HepG2 (cell line): ENCODE results near the gene C11orf68. TPM values are rescaled to one million over a fixed set of nuclear protein-coding genes. Genes with fewer than 3 reads are reported as not detected.

Experiments used
- BATF2 ChIP-seq: sonication (generic); formaldehyde crosslinking; IDR thresholded peaks from 2 replicates; pipeline ENCODE4 v1.8.0; 2022; ENCODE audit warnings: mild to moderate bottlenecking, missing genetic modification reagents, moderate library complexity
- CSRNP2 ChIP-seq: sonication (generic); formaldehyde crosslinking; conservative IDR thresholded peaks from 2 replicates; pipeline ENCODE4 v1.8.0; 2022; ENCODE audit warnings: low read depth, missing genetic modification reagents
- ELF4 ChIP-seq: sonication (generic); formaldehyde crosslinking; IDR thresholded peaks from 2 replicates; pipeline ENCODE4 v1.5.0; 2020; ENCODE audit warnings: missing genetic modification reagents, mild to moderate bottlenecking, moderate library complexity, borderline replicate concordance
- ETV5 ChIP-seq: IDR thresholded peaks from 2 replicates; pipeline ENCODE4 v1.6.1; 2018; ENCODE audit warnings: missing biosample characterization, missing genetic modification reagents, inconsistent platforms, borderline replicate concordance
- GTF3A ChIP-seq: sonication (generic); formaldehyde crosslinking; conservative IDR thresholded peaks from 2 replicates; pipeline ENCODE4 v1.4.0; 2020; ENCODE audit warnings: mild to moderate bottlenecking, missing genetic modification reagents
- GZF1 ChIP-seq: sonication (generic); formaldehyde crosslinking; IDR thresholded peaks from 2 replicates; pipeline ENCODE4 v1.5.1; 2020; ENCODE audit warnings: mild to moderate bottlenecking, missing genetic modification reagents
- HNF4A ChIP-seq: sonication (generic); formaldehyde crosslinking; IDR thresholded peaks from 2 replicates; pipeline ENCODE4 v1.4.0; 2020; ENCODE audit warnings: missing genetic modification reagents
- NPAS2 ChIP-seq: sonication (generic); formaldehyde crosslinking; IDR thresholded peaks from 2 replicates; pipeline ENCODE4 v1.8.0; 2022; ENCODE audit warnings: mild to moderate bottlenecking, missing genetic modification reagents, borderline replicate concordance
- NR1H2 ChIP-seq: sonication (generic); formaldehyde crosslinking; IDR thresholded peaks from 2 replicates; pipeline ENCODE4 v1.8.1; 2022; ENCODE audit warnings: low read depth, missing genetic modification reagents, borderline replicate concordance
- PAF1 ChIP-seq: IDR thresholded peaks from 2 replicates; pipeline ENCODE4 v1.6.1; 2016; ENCODE audit warnings: missing genetic modification reagents, missing compliant biosample characterization
- PAXIP1 ChIP-seq: sonication (generic); formaldehyde crosslinking; conservative IDR thresholded peaks from 2 replicates; pipeline ENCODE4 v1.4.0; 2020; ENCODE audit warnings: mild to moderate bottlenecking, missing genetic modification reagents, moderate library complexity
- PRDM4 ChIP-seq: sonication (generic); formaldehyde crosslinking; IDR thresholded peaks from 2 replicates; pipeline ENCODE4 v1.9.0; 2021; ENCODE audit warnings: missing genetic modification reagents, borderline replicate concordance
- TFAP4 ChIP-seq: sonication (generic); IDR thresholded peaks from 2 replicates; pipeline ENCODE4 v1.6.1; 2016; ENCODE audit warnings: low read depth, borderline replicate concordance
- U2AF2 ChIP-seq: fragments of 200-400 bp; formaldehyde crosslinking; IDR thresholded peaks from 2 replicates; pipeline ENCODE4 v1.6.1; 2017; ENCODE audit warnings: low read depth, mild to moderate bottlenecking, low read length
- ZKSCAN8 ChIP-seq: IDR thresholded peaks from 2 replicates; pipeline ENCODE4 v1.6.1; 2016; ENCODE audit warnings: borderline replicate concordance, missing genetic modification reagents, missing compliant biosample characterization
- ZNF160 ChIP-seq: sonication (generic); formaldehyde crosslinking; IDR thresholded peaks from 2 replicates; pipeline ENCODE4 v1.8.0; 2022; ENCODE audit warnings: mild to moderate bottlenecking, inconsistent platforms, missing genetic modification reagents
- ZNF264 ChIP-seq: sonication (generic); formaldehyde crosslinking; IDR thresholded peaks from 2 replicates; pipeline ENCODE4 v1.4.0; 2020; ENCODE audit warnings: missing genetic modification reagents
- ZNF292 ChIP-seq: sonication (generic); formaldehyde crosslinking; IDR thresholded peaks from 2 replicates; pipeline ENCODE4 v1.8.1; 2022; ENCODE audit warnings: mild to moderate bottlenecking, low read depth, missing genetic modification reagents, borderline replicate concordance
- ZNF781 ChIP-seq: sonication (generic); formaldehyde crosslinking; IDR thresholded peaks from 2 replicates; pipeline ENCODE4 v1.5.1; 2020; ENCODE audit warnings: borderline replicate concordance, mild to moderate bottlenecking, missing genetic modification reagents; ENCODE audit errors: not compliant biosample characterization
- polyA plus RNA-seq, 8 experiments: library from polyadenylated mRNA; depleted of rRNA in 3 of 8; stranded (reverse) in 7 of 8; unstranded in 1 of 8; fragments of >200 nt; fragmentation: Illumina TruSeq in 4 of 8; extraction: Trizol in 4 of 8; gene quantifications; 2 replicates each; pipeline versions ENCODE4 v1.2.1 to v1.2.3, GENCODE V29; 2011 to 2016; ENCODE audit warnings: low read depth in 4 of 8, missing spikeins in 1 of 8, mixed read lengths in 1 of 8; ENCODE audit not compliant: insufficient read depth in 1 of 8
- total RNA-seq, 5 experiments: library from RNA; depleted of rRNA; stranded (reverse); fragments of >200 nt; fragmentation: Illumina TruSeq; extraction: Trizol; gene quantifications; 2 replicates each; pipeline ENCODE4 v1.2.3, GENCODE V29; 2016; ENCODE audit warnings: low read depth in 1 of 5

Gene C11orf68
- total and polyA plus RNA-seq, 2 of the 13 experiments (the other 11 are each of a cell fraction or from before 2014, with no cell fraction given), result 8.4 to 28.3 TPM

GRCh38 chr11:65961267-65962140, 42.6 kb upstream of the C11orf68 start, which contains the start of gene SART1 (continued):
- TF ChIP-seq PRDM4, result no peak
- TF ChIP-seq ZNF160 (CRISPR knock-in tag), result no peak
- no peak for TF ChIP-seq CSRNP2 (CRISPR knock-in tag)
- TF ChIP-seq ZKSCAN8 (CRISPR knock-in tag), result no peak
- TF ChIP-seq NPAS2 (CRISPR knock-in tag), result no peak
- TF ChIP-seq ZNF292 (CRISPR knock-in tag), result no peak
- TF ChIP-seq HNF4A, result no peak; the same call in 1 of the 2 replicates
- no peak for TF ChIP-seq NR1H2 (CRISPR knock-in tag)
- no peak for TF ChIP-seq GZF1 (CRISPR knock-in tag)
- TF ChIP-seq ZNF781, result no peak
- peak; percentile 45; the same call in 1 of the 2 replicates for TF ChIP-seq TFAP4
- TF ChIP-seq U2AF2, result no peak
- peak; percentile 89 for TF ChIP-seq ELF4 (CRISPR knock-in tag)
- peak; percentile 66; the same call in 1 of the 2 replicates for TF ChIP-seq ETV5 (CRISPR knock-in tag)
- TF ChIP-seq PAF1 (CRISPR knock-in tag), result no peak
- peak; percentile 59; the same call in 1 of the 2 replicates for TF ChIP-seq PAXIP1 (CRISPR knock-in tag)
- no peak for TF ChIP-seq ZNF264 (CRISPR knock-in tag)
- TF ChIP-seq BATF2 (CRISPR knock-in tag), result 0 out of 2 replicates have a peak, but pooled peaks have one; percentile 36
- TF ChIP-seq GTF3A (CRISPR knock-in tag), result no peak
